ENCODE data around the gene GCK.

- TF ChIP-seq, protein P1, sequence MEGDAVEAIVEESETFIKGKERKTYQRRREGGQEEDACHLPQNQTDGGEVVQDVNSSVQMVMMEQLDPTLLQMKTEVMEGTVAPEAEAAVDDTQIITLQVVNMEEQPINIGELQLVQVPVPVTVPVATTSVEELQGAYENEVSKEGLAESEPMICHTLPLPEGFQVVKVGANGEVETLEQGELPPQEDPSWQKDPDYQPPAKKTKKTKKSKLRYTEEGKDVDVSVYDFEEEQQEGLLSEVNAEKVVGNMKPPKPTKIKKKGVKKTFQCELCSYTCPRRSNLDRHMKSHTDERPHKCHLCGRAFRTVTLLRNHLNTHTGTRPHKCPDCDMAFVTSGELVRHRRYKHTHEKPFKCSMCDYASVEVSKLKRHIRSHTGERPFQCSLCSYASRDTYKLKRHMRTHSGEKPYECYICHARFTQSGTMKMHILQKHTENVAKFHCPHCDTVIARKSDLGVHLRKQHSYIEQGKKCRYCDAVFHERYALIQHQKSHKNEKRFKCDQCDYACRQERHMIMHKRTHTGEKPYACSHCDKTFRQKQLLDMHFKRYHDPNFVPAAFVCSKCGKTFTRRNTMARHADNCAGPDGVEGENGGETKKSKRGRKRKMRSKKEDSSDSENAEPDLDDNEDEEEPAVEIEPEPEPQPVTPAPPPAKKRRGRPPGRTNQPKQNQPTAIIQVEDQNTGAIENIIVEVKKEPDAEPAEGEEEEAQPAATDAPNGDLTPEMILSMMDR (IDR thresholded peaks at IDR 0.05), result no peak
- TF ChIP-seq POLR2A (IDR thresholded peaks at IDR 0.05), result no peak
These were observed 26.8 kb upstream of the GCK start for GRCh38 chr7:44216019-44216418.
